AG04449 (cell line): ENCODE measurements around the gene GNS.
"Not testable (repeated sequence)": the region's sequence is repeated elsewhere in the genome, so short reads cannot be mapped to it uniquely, and the experiment has no call there.

Experiments used
- CTCF ChIA-PET: fragments of 350-600 bp; formaldehyde crosslinking; extraction: SDS; loops from one replicate; lab custom pipeline; 2021; ENCODE audit warnings: antibody characterized with exemption; lab: Yijun Ruan, JAX
- POLR2A ChIA-PET: fragments of 400-600, 350-600 bp; formaldehyde crosslinking; extraction: SDS; loops from one replicate; lab custom pipeline; 2020; ENCODE audit warnings: antibody characterized with exemption, inconsistent platforms; lab: Yijun Ruan, JAX
- DNase-seq: peaks from one replicate; pipeline ENCODE4 v3.0.0-alpha.2; 2010; ENCODE audit warnings: low read depth, low spot score
- H3K4me3 ChIP-seq: 2 replicates; pipeline ENCODE4 v1.5.1; 2011; ENCODE audit warnings: low read depth, mild to moderate bottlenecking, control low read depth, low read length
- CTCF ChIP-seq: IDR thresholded peaks from one replicate; pipeline ENCODE4 v1.5.1; 2011; ENCODE audit warnings: mild to moderate bottlenecking, moderate library complexity, low read length, control low read depth, inconsistent platforms; ENCODE audit not compliant: insufficient read depth; ENCODE audit errors: missing control alignments

GNS gene

GRCh38 chr12:64781280-64782190, 22.3 kb upstream of the GNS start:
- TF ChIP-seq CTCF = no peak
- ChIA-PET POLR2A (no interaction called here), CTCF (interaction anchor here (1.3 to 4.1 kb wide), 2 partner anchors 15 to 20 kb away, joined by 5 to 40 read pairs; no protein-coding TSS in a partner anchor)
- no peak for DNase-seq
- H3K4me3 ChIP-seq = no peak overlapping the region

- TF ChIP-seq CTCF = no peak
- POLR2A ChIA-PET = no interaction called here
- CTCF ChIA-PET = interaction anchor here (1.1 to 4.1 kb wide), 4 partner anchors 14 to 231 kb away, joined by 3 to 40 read pairs (median 4); no protein-coding TSS in a partner anchor
- peak overlapping the region; percentile 32 for H3K4me3 ChIP-seq
- no peak for DNase-seq
Measured at GRCh38 chr12:64780531-64781279, 21.5 kb upstream of the GNS start.

GRCh38 chr12:64780132-64780530, 20.9 kb upstream of the GNS start:
- POLR2A ChIA-PET = no interaction called here
- no peak for TF ChIP-seq CTCF
- DNase-seq = no peak
- H3K4me3 ChIP-seq = no peak overlapping the region
- CTCF ChIA-PET = interaction anchor here (1.1 to 4.1 kb wide), 4 partner anchors 13 to 231 kb away, joined by 3 to 40 read pairs (median 4); no protein-coding TSS in a partner anchor

GRCh38 chr12:64779354-64779974, 20.3 kb upstream of the GNS start:
- DNase-seq = no peak
- ChIA-PET POLR2A (no interaction called here), CTCF (interaction anchor here (1.1 to 4.1 kb wide), 4 partner anchors 8 to 230 kb away, joined by 3 to 40 read pairs (median 4); no protein-coding TSS in a partner anchor)

GRCh38 chr12:64775147-64775736, 16.0 kb upstream of the GNS start:
- CTCF ChIA-PET, DNase-seq, POLR2A ChIA-PET, H3K4me3 ChIP-seq: not testable (repeated sequence)

More at GRCh38 chr12:64779354-64779974, 20.3 kb upstream of the GNS start:
- no peak overlapping the region for H3K4me3 ChIP-seq
- no peak for TF ChIP-seq CTCF

- POLR2A ChIA-PET = no interaction called here
- CTCF ChIA-PET = no interaction called here
Measured at GRCh38 chr12:64773386-64773785, 14.2 kb upstream of the GNS start.

More at GRCh38 chr12:64773386-64773785, 14.2 kb upstream of the GNS start:
- no peak overlapping the region for H3K4me3 ChIP-seq
- TF ChIP-seq CTCF = no peak
- DNase-seq = no peak
